ENCODE results near the gene CBARP.

- peak; percentile 60 for TF ChIP-seq CTCF (IDR thresholded peaks at IDR 0.05; ENCODE audit: low read depth, low read length)
- no peak for TF ChIP-seq EZH2phosphoT487 (IDR thresholded peaks at IDR 0.05; ENCODE audit: low read depth)
Observed at GRCh38 chr19:1248139-1248785, 10.5 kb upstream of the CBARP start, which contains the start of gene MIDN.
